Measurements from ENCODE around the gene PPP1R16B.
"Not testable (repeated sequence)": the region's sequence is repeated elsewhere in the genome, so short reads cannot be mapped to it uniquely, and the experiment has no call there.

Gene PPP1R16B

DNA sequence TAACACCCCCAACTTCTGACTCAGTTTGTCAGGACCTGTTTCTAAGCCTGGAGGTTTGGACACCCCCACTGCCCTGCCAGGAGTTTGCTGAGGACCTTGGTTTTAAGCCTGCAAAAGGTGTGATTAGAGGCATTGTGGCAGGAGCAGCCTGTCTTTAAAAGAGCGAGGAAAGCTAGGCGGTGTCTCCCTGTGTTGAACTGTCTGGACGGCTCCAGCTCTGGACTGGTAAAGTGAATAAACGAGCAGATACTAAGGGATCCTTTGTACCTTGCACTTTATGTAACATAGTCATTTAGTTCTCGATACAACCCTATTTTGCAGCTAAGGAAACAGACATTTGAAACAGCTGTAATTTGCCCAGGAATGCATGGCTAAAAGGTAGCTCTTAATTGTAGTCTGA lies 135.1 kb downstream of the PPP1R16B start:
- no peak for DNase-seq

DNA sequence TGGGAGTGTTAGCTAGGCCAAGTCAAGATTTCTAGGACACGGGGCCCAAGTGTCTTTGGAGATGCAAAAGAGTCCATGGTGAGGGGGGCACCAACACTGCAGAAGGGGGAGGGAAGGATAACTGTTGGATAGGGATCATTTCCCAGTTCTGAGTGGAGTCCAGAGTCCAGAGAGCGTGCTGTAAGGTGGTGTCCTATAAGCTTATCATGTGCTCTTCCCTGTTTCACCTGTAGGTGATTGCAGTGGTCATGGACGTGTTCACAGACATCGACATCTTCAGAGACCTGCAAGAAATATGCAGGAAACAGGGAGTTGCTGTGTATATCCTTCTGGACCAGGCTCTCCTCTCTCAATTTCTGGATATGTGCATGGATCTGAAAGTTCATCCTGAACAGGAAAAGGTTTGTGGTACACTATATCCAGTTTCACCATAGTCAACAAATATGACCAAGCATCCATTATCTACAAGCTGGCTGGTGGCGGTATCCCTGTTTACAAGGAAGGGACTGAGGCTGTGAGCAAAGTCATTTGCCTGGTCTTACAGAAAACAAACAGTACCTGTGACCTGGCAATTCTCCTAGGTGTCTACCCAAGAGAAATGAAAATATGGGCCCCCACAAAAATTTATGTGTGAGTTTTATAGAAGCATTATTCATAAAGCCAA lies 136.4 kb downstream of the PPP1R16B start:
- no peak for DNase-seq

DNA sequence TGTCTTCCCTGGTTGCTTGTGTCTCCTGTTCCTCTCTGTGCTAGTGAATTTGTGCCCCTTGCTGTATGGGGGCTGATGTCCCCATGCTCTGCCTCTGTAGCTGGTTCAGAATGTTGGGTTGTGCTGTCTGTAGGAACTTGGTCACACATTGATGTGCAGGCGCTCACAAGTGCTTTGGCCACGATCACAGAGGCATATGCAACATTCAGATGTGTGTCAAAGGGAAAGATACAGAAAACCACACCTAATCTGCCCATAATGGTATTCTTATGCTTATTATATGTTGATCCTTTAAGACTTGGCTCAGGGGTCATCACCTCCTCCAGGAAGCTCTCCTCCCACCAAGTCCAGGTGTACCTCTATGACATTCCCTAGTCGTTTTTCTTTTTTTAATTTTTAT lies 139.5 kb downstream of the PPP1R16B start:
- no peak for DNase-seq

DNA sequence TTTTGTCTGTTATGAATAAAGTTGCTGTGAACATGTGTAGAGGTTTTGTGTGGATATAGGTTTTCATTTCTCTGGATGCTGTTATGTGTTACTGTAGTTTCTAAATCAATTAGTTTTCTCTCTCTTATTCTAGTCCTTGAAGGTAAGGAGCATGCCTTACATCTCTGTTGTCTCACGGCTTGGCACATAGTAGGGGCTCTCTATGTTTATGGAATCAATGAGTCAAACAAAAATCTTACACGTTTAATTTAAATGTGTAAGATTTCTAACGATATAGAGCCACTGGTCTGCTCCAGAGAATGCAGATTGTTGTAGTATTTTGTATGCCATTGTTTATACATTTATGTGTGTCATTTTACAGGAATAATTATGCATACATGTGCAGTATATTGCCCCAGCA lies 141.3 kb downstream of the PPP1R16B start:
- no peak for DNase-seq

DNA sequence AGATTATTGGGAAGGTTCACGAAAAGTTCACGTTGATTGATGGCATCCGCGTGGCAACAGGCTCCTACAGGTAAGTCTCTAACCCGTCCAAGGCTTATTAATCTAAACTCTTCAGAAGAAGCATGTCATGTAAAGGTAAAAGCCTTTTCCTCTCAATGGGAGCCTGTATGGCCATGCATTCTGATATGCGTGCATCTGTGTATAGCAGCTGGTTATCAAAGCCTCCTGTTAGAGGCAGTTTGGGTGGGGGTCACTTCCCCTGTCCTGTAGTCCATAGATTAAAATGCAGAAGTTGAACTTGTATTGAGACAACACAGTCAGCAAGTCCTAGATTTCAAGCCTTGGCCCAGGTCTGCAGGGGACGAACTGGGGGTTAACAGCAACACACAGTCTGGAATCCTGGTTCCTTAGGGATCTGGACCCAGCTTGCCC lies 142.4 kb downstream of the PPP1R16B start:
- DNase-seq, result no peak

DNA sequence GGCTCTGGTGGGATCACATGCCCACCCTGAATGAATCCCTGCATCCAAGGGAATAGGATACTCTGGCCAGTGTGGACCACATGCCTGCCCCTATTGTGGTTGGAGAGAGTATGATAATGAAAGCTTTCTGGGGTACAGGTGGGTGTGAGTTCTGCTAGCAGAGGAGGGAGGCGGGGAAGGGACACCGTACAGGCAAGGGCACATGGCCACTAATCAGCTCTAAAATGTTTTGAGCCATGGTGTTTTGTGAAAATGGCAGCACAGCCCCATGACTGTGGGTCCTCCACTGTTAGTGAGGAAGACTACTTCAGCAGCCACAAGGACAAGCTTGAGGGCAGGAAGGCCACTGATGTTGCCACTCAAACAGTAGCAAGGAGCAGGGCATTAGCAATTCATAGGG lies 144.8 kb downstream of the PPP1R16B start:
- DNase-seq, result no peak

DNA sequence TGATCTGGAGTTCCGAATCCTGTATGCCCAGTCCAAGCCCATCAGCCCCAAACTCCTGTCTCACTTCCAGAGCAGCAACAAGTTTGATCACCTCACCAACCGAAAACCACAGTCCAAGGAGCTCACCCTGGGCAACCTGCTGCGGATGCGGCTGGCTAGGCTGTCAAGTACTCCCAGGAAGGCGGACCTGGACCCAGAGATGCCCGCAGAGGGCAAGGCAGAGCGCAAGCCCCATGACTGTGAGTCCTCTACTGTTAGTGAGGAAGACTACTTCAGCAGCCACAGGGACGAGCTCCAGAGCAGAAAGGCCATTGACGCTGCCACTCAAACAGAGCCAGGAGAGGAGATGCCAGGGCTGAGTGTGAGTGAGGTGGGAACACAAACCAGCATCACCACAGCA lies 146.1 kb downstream of the PPP1R16B start:
- DNase-seq, result no peak

DNA sequence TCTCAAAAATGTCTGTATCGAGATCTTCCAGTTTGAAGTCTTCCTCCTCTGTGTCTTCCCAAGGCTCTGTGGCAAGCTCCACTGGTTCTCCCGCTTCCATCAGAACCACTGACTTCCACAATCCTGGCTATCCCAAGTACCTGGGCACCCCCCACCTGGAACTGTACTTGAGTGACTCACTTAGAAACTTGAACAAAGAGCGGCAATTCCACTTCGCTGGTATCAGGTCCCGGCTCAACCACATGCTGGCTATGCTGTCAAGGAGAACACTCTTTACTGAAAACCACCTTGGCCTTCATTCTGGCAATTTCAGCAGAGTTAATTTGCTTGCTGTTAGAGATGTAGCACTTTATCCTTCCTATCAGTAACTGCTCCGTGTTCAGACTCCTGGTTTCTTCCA lies 146.7 kb downstream of the PPP1R16B start:
- no peak for DNase-seq

DNA sequence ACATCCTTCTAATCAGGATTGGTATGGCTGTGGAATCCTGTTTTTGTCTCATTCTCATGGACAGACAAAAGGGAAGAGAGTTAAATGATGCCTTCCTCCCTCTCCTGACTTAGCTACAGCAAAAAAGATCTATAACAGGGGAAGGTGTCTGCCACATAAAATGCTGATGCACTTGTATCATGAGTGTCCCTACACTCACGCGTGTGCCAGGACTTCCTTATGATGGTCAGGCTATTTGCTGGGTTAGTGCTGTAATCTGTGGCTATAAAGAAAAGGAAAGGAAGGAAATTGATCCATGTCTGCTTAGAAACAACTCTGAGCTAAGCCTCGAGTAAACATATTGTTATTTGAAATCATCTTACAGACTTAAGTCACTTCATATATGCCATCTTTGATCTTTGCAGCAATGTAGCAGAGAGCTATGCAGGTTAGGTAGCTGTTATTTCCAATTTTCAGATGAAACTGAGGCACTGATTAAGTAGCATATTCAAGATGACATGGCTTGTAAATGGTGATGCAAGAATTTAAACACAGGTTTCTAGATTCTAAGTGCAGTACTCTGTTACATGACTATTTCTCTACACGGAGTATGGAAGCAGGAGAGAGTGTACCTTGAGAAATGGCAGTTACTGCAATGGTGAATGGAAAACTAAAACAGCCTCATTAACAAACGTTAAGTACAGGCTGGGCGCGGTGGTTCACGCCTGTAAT lies 148.3 kb downstream of the PPP1R16B start:
- no peak for DNase-seq

DNA sequence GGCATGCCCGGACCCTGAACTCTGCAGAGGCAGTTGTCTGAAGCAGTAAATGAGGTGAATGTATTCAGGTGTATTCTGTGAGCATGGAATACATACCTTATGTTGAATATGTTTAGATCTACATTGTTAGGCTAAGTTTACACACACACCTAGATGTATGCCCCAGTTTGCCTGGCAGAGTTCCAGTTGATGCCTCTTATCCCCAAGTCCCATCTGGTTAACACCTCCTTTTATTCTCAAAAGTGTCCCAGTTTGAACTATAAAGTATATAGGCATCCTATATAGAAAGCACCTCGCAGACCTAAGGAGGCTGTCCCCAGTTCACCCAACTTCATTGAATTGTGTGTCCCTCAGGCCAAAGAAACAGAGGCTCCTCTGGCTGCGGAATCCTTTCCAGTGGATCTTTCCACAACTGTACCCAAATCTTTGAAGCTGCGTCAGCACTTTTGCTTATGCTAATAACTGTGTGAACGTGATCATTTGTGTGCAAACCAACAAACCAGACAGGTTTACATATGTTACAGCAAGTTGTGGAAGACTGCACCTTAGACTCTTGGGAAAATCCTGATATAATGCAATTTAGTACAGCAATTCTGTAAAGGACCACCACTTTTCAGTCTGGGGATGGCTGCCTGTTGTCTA lies 151.9 kb downstream of the PPP1R16B start:
- DNase-seq, result no peak

DNA sequence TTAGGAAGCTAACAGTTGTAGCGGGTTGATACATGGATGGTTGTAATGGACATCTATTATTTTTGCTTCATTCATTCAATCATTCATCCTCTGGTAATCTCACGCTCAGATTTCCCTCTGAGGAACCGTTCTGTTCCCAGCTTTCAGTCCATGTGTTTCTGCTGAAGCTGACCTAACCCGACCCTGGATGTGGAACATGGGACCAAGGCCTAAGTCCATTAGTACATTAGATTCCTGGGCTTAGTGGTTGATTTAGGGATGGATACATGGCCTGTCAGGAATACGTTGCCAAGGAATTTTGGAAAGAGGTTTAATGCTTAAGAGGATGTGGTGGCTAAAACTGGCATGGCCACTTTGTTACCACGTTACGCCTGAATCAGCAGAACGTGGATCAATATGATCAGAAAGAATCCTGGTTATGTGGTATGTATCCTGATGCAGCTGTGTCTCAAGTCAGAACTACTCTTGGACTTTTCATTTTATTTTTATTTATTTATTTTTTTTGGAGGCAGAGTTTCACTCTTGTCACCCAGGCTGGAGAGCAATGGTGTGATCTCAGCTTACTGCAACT lies 152.5 kb downstream of the PPP1R16B start:
- DNase-seq, result no peak

DNA sequence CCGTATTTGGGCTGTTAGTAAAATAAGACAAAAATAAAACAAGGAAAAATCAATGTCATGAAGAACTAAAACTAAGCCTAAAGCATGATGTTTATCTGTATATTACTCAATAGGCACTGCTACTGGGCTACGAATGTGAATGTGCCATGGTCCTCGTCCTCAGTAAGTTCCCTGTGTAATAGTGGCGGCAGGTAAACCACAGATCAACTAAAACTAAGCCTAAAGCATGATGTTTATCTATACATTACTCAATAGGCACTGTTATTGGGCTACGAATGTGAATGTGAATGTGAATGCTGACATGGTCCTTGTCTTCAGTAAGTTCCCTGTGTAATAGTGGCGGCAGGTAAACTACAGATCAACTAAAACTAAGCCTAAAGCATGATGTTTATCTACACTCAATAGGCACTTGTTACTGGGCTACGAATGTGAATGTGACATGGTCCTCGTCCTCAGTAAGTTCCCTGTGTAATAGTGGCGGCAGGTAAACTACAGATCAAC lies 154.7 kb downstream of the PPP1R16B start:
- DNase-seq, result not testable (repeated sequence)

DNA sequence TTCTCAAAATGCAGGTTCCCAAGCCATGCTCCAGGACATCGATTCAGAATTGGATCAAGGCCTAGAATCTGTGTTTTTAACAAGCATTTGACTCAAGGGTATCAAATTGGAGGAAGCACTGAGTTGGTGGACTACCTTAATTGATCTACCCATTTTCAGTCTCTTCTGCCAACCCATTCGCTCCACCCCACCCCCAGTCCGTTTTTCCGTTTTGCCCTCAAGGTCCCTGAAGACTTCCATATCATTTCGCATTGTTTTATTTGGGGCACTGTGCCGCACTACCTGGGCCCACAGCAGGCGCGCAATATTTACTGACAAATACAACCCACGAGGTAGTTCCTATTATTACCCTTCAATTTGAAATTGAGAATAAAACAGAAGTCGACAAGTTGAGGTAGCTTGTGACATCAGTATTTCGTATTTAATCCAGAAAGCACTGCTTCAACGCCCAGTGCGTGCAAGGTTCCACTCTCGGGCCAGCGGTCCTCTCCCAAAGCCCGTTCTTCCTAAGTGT lies 156.1 kb downstream of the PPP1R16B start:
- DNase-seq, result no peak

DNA sequence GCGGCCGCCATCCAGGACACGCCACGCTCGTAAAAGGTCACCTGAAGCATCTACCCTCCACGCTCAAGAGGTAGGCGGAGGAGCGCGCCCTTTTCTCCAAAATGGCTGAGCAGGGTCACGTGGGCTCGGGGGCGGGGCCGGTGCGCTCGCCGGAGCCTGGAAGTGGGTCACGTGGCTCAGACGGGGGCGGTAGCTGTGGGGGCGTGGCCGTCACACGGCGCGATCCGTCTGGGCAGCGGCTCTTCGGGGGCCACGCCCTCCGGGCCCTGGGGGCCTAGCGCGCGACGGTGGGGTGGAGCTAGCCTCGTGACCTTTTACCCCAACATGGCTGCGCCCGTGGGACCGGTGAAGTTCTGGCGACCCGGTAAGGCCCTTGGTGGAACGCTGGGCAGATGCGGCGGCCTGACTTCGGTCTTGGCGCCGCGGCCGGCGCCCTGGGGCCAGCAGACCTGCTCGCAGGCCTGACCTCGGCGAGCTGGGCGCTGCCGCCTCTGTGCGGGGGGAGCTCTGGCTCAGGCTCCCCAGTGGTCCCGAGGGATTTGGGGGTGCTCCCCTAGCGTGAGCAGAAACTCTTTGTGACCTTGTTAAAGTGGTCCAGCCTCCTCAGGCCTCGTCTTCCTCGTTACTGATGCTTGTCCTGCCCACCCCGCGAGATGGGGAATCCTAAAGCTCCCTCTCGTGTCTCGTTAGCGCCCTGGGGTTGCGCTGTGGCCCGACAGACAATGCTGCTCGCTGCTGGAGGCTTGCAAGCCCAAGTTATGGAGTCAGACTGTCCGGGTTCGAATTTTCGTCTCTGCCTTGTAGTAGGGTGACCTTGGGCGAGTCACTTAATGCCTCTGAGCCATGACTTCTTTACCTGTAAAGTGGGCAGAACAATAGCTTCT lies 156.8 kb downstream of the PPP1R16B start, which contains the start of gene DHX35:
Gene DHX35, plus strand, starts transcription at position 301 of the 884 bp plus-strand sequence. Its CDS starts 24 bp downstream, at position 325.
- DNase-seq, result peak; percentile 98

DNA sequence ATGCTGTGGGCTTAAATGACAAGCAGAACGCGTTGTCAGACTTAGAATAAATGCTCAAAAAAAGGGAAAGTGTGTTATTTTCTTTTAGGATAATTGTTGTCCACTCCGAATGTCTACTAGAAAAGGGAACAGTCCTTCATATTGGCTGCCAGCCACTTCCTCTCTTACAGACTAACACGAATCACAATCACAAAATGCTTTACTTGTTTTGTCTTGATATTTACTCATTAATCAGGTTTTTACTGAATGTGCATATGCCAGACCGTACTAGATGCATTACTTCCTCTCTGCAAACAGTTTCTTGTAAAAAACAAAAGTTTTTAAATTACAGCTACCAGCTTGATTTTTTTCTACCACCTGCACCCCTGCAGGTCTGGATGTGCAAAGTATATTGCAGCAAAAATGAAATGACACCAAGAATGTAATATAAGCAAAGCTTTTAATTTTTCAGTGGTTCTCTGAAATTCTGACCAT lies 157.5 kb downstream of the PPP1R16B start:
- DNase-seq, result no peak

DNA sequence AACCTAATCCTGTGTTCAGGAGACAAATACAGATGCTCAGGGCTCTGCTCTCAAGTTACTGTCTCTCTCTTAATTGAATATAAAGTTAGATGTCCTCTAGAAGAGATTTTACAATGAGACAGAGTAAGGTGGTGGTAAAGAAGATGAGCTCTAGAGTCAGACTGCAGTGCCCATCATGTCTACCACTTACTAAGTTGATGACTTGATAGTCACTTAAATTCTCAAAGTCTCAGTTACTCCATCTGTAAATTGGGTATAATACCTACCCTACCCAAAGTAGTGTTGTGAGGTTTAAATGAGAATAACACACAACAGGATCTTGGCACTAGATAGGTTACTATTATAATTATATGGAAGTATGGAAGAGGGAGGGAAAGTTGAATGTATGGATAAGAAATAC lies 158.2 kb downstream of the PPP1R16B start:
- no peak for DNase-seq

DNA sequence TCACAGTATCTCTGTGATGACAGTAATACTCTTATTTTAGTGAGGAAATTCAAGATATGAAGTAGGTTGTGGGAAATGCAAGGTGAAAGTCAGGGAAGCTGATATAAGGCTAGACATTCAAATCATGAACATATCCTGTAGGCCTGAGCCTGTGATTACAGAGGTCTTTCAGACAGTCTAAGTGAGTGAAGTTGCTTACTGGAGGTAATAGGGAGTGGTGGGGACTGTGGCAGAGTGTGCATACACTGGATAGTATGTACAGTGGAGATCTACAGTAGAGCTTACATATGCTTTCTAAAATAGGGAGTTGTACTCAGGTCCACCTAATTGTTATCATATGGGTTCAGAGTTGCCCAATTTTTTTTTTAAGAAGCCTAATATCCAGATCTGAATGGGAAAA lies 159.8 kb downstream of the PPP1R16B start:
- DNase-seq, result no peak

DNA sequence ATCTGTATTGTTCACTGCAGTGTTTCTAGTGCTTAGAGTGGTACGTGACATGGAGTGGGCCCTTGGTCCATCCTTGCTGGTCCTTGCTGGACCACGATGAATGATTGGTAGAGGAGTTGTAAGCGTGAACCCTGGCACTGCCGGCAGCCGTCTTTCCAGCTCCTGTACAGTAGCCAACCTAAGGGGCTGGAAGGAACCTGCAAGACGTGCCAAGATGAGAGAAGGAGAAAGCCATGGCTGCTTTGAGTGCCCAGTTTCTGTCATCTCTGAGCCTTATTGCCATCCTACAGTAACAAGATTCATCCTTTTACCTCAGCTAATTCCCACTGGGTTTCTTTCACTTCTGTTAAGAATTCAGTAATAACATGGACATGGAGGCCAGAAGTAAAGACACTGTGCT lies 162.6 kb downstream of the PPP1R16B start:
- no peak for DNase-seq

DNA sequence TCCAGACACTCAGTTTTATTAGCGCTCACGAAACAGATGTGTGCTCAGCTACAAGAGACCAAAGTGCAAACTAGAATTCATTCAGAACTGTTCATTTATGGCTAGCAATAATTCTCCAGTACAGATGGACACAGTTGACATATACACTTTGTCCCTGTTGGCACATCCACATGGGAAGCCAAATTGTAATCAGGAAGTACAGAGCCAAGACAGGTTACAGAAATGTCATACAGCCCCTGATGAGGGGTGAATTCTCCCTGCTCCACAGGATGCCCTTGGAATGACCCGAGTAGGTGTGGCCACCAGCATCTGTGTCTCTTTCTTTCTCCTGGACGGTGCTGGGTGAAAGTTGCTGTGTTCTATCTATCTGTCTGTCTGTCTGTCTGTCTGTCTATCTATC lies 164.2 kb downstream of the PPP1R16B start:
- DNase-seq, result no peak

DNA sequence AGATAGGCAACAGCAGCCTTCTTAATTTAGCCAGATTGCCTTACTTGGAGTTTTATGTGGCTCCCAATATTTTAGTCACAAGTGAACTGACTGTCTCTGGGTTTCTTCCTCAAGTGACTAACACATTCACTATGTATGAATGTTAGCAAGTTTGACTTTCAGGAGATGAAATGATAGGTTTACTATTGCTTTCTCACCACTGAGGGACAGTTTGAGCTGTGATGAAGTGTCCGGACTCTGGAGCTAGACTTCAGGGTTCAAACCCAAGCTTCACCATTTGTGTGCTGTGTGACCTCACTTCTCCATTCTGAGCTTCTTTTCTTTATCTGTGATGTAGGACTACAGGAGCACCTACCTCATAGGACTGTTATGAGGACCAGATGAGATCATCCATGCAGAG lies 164.8 kb downstream of the PPP1R16B start:
- DNase-seq, result no peak

All from CD4-positive, alpha-beta T cell treated with Interleukin-21 for 1 hour (primary cell).